Neural cell (in vitro differentiated cells): Measurements from ENCODE around the gene DZIP1L. TPM values are rescaled to one million over a fixed set of nuclear protein-coding genes. Genes with fewer than 3 reads are reported as not detected.

Experiments used
- H2AFZ ChIP-seq: fragments of 200-600, 300-800 bp; sonication (generic), shearing (Covaris generic); 2 replicates; pipeline ENCODE4 v1.6.0; 2014; ENCODE audit warnings: low read depth, mild to moderate bottlenecking, antibody characterized with exemption, low read length, moderate library complexity
- H3F3A ChIP-seq: fragments of 200-600 bp; shearing (Covaris generic); 2 replicates; pipeline ENCODE4 v1.6.1; 2016; ENCODE audit warnings: mild to moderate bottlenecking, moderate library complexity, mixed read lengths, antibody characterized with exemption, low read length; ENCODE audit not compliant: insufficient read depth, poor library complexity, severe bottlenecking
- H3K27ac ChIP-seq: fragments of 200-600, 300-800 bp; sonication (generic), shearing (Covaris generic); 2 replicates; pipeline ENCODE4 v1.5.1; 2014; ENCODE audit warnings: mild to moderate bottlenecking, low read length, moderate library complexity
- H3K27me3 ChIP-seq: fragments of 300-800, 200-600 bp; sonication (generic), shearing (Covaris generic); 2 replicates; pipeline ENCODE4 v1.6.0; 2014; ENCODE audit warnings: mild to moderate bottlenecking, low read depth, low read length, moderate library complexity; ENCODE audit not compliant: insufficient read depth
- H3K36me3 ChIP-seq: fragments of 300-800, 200-600 bp; sonication (generic), shearing (Covaris generic); 2 replicates; pipeline ENCODE4 v1.5.1; 2014; ENCODE audit warnings: mild to moderate bottlenecking, antibody characterized with exemption, low read length, moderate library complexity; ENCODE audit not compliant: insufficient read depth
- H3K4me2 ChIP-seq: fragments of 300-800, 200-600 bp; sonication (generic), shearing (Covaris generic); 2 replicates; pipeline ENCODE4 v1.6.0; 2014; ENCODE audit warnings: mild to moderate bottlenecking, low read length
- H3K4me3 ChIP-seq: fragments of 300-800, 200-600 bp; sonication (generic), shearing (Covaris generic); 2 replicates; pipeline ENCODE4 v1.5.1; 2014; ENCODE audit warnings: mild to moderate bottlenecking, low read length, moderate library complexity
- H3K79me2 ChIP-seq: fragments of 200-600 bp; shearing (Covaris generic); replicated peaks from 2 replicates; pipeline ENCODE4 v1.6.0; 2014; ENCODE audit warnings: mild to moderate bottlenecking, low read length, moderate library complexity; ENCODE audit not compliant: insufficient read depth
- H3K9ac ChIP-seq: fragments of 300-800, 200-600 bp; sonication (generic), shearing (Covaris generic); 2 replicates; pipeline ENCODE4 v1.6.1; 2016; ENCODE audit warnings: mild to moderate bottlenecking, low read length, mixed read lengths
- H3K9me2 ChIP-seq: fragments of 200-600 bp; shearing (Covaris generic); 2 replicates; pipeline ENCODE4 v1.6.1; 2016; ENCODE audit warnings: mild to moderate bottlenecking, low read length, mixed read lengths; ENCODE audit not compliant: insufficient read depth
- H3K9me3 ChIP-seq: fragments of 200-600, 300-800 bp; sonication (generic), shearing (Covaris generic); 2 replicates; pipeline ENCODE4 v1.6.1; 2016; ENCODE audit warnings: mild to moderate bottlenecking, mixed run types, low read length, moderate library complexity, mixed read lengths
- H4K20me1 ChIP-seq: fragments of 200-600 bp; shearing (Covaris generic); 2 replicates; pipeline ENCODE4 v1.6.1; 2016; ENCODE audit warnings: mild to moderate bottlenecking, mixed run types; ENCODE audit not compliant: insufficient read depth
- CTCF ChIP-seq: fragments of 450-650 bp; IDR thresholded peaks from 2 replicates; pipeline ENCODE4 v1.5.1; 2014; ENCODE audit warnings: antibody characterized with exemption, mild to moderate bottlenecking, moderate library complexity; ENCODE audit not compliant: poor library complexity, severe bottlenecking
- EP300 ChIP-seq: fragments of 450-650 bp; conservative IDR thresholded peaks from 2 replicates; pipeline ENCODE4 v1.6.1; 2014; ENCODE audit warnings: antibody characterized with exemption, mild to moderate bottlenecking, moderate library complexity; ENCODE audit not compliant: poor library complexity, severe bottlenecking
- EZH2 ChIP-seq: fragments of 200-600, 300-800 bp; shearing (Covaris generic), sonication (generic); IDR thresholded peaks from 2 replicates; pipeline ENCODE4 v1.6.1; 2014; ENCODE audit warnings: antibody characterized with exemption, low read length, borderline replicate concordance, mild to moderate bottlenecking; ENCODE audit not compliant: insufficient read depth, poor library complexity, severe bottlenecking
- MXI1 ChIP-seq: fragments of 450-650 bp; conservative IDR thresholded peaks from 2 replicates; pipeline ENCODE4 v1.6.1; 2014; ENCODE audit warnings: antibody characterized with exemption, mild to moderate bottlenecking; ENCODE audit not compliant: poor library complexity, severe bottlenecking
- RAD21 ChIP-seq: fragments of 450-650 bp; conservative IDR thresholded peaks from 2 replicates; pipeline ENCODE4 v1.6.1; 2014; ENCODE audit warnings: antibody characterized with exemption, mild to moderate bottlenecking, moderate library complexity
- SMC3 ChIP-seq: fragments of 450-650 bp; conservative IDR thresholded peaks from 2 replicates; pipeline ENCODE4 v1.6.1; 2014; ENCODE audit warnings: antibody characterized with exemption, mild to moderate bottlenecking, moderate library complexity; ENCODE audit not compliant: poor library complexity
- TAF1 ChIP-seq: IDR thresholded peaks from 2 replicates; pipeline ENCODE4 v1.6.1; 2012; ENCODE audit warnings: low read depth
- polyA plus RNA-seq: library from polyadenylated mRNA; depleted of rRNA; stranded (reverse); fragments of >200 nt; gene quantifications from 2 replicates; pipeline ENCODE4 v1.2.3, GENCODE V29; 2014
- TF ChIP-seq, protein P1 (sequence below): IDR thresholded peaks from 2 replicates; pipeline ENCODE4 v1.6.1; 2012; ENCODE audit warnings: borderline replicate concordance

DZIP1L gene
- polyA plus RNA-seq, 1 donor from 2014 or later = 1.7 TPM

DNA sequence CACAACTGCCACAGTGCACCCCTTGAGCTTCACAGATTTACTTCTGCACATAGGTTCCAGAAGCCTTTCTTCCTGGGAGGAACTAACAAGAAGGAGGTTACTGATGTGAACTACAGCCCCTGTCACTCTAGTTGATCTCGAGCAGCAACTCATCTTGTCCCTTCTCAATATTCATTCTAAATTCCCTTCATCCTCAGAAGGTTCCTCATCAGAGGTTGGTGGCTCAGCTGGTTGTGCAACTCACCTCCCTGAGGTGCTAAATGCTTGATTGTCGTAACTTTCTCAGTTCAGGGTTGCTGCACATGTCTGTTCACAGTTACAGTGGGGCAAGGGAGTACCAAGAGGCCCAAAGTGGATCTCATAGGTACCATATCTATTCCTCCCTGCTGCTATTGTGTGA lies 22.5 kb upstream of the DZIP1L start:
- no peaks in the 10 kb centered on the region for H4K20me1 ChIP-seq
- no peaks in the 10 kb centered on the region for H3K79me2 ChIP-seq
- no peaks in the 10 kb centered on the region for H3K9me2 ChIP-seq
- no peak overlapping the region for H3K27ac ChIP-seq
- TF ChIP-seq SMC3 (no peak), TAF1 (no peak), RAD21 (no peak), EP300 (no peak), EZH2 (no peak), CTCF (no peak), MXI1 (no peak)
- TF ChIP-seq, protein P1, sequence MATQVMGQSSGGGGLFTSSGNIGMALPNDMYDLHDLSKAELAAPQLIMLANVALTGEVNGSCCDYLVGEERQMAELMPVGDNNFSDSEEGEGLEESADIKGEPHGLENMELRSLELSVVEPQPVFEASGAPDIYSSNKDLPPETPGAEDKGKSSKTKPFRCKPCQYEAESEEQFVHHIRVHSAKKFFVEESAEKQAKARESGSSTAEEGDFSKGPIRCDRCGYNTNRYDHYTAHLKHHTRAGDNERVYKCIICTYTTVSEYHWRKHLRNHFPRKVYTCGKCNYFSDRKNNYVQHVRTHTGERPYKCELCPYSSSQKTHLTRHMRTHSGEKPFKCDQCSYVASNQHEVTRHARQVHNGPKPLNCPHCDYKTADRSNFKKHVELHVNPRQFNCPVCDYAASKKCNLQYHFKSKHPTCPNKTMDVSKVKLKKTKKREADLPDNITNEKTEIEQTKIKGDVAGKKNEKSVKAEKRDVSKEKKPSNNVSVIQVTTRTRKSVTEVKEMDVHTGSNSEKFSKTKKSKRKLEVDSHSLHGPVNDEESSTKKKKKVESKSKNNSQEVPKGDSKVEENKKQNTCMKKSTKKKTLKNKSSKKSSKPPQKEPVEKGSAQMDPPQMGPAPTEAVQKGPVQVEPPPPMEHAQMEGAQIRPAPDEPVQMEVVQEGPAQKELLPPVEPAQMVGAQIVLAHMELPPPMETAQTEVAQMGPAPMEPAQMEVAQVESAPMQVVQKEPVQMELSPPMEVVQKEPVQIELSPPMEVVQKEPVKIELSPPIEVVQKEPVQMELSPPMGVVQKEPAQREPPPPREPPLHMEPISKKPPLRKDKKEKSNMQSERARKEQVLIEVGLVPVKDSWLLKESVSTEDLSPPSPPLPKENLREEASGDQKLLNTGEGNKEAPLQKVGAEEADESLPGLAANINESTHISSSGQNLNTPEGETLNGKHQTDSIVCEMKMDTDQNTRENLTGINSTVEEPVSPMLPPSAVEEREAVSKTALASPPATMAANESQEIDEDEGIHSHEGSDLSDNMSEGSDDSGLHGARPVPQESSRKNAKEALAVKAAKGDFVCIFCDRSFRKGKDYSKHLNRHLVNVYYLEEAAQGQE = no peak
- H3K36me3 ChIP-seq = no peaks in the 10 kb centered on the region
- no peaks in the 10 kb centered on the region for H3K27me3 ChIP-seq
- H3K9ac ChIP-seq = no peak overlapping the region
- no peaks in the 10 kb centered on the region for H3F3A ChIP-seq
- no peak overlapping the region for H2AFZ ChIP-seq
- no peaks in the 10 kb centered on the region for H3K9me3 ChIP-seq
- H3K4me3 ChIP-seq = no peak overlapping the region
- no peak overlapping the region for H3K4me2 ChIP-seq

DNA sequence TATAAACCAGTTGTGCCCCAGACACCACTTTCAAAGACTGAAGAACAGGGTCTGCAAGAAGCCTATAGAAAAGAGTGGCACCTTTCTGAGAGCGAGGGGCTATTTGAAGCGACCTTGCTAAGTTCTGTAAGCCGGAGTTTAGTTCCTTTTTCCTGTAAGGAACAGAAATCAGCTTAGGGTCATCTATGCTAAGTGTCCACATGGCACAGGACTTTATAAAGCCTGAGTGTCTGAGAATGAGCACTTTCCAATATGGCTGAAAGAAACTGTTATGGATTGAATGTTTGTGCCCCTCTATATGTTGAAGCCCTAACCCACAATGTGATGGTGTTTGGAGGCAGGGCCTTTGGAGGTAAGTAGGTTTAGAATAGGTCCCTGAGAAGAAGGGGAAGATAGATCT lies 20.8 kb upstream of the DZIP1L start:
- Histone ChIP-seq H3K27ac (no peak overlapping the region), H3F3A (no peaks in the 10 kb centered on the region), H3K79me2 (no peaks in the 10 kb centered on the region), H3K36me3 (no peaks in the 10 kb centered on the region), H2AFZ (no peak overlapping the region), H3K4me2 (no peak overlapping the region), H3K9ac (no peak overlapping the region), H3K9me2 (no peaks in the 10 kb centered on the region), H3K9me3 (no peaks in the 10 kb centered on the region), H3K4me3 (no peak overlapping the region), H3K27me3 (no peaks in the 10 kb centered on the region), H4K20me1 (no peaks in the 10 kb centered on the region)
- TF ChIP-seq SMC3 (no peak), MXI1 (no peak), EP300 (no peak), CTCF (no peak)
